ENCODE measurements around the gene GRK3. TPM values are rescaled to one million over a fixed set of nuclear protein-coding genes. Genes with fewer than 3 reads are reported as not detected.
A peak's percentile ranks its signal among the peaks of the same experiment; 100 is the strongest.
"Not testable (repeated sequence)": the region's sequence is repeated elsewhere in the genome, so short reads cannot be mapped to it uniquely, and the experiment has no call there.

Gene GRK3
- total RNA-seq, 1 donor from 2014 or later, result 4.3 TPM

DNA sequence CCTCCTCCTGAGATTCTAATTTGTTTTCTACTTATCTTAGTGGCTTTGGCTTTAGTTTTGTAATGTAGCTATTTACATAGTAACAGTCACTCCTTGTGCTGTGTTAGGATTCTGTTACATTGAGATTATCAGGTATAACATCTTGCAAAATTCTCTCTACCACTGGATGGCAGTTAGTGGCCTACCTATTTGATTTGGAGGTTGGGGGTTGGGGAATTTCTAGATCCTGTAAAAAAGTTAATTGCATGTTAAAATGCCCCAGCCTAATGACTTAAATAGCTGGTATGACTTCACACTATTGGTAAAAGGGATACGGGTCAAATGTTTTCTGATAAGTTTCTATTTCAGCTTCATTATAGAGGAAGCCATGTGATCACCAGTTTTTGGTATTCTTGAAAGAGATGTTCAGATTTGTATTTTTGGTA lies 2.8 kb downstream of the GRK3 start:
- intact Hi-C loops (cut with micrococcal nuclease), result no loop called here
- DNase-seq (no peak), ATAC-seq (no peak)

DNA sequence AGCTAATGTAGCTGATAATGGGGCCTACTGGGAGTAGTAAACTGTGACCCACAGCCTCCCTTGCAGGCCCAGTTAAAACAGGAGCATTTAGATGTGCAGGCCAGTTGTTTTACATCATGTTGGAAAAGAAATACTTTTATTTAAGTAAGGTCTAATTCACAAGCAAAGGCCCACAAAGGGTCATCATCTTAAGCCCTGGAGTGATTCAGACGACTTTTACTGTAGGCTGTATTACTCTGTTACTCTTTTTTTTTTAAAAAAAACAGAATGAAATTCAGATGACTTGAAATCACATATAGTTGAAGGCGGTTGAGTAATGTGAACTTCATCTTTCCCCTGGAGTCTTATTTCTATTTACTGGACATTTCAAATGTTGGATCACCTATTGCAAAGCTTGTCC lies 3.6 kb downstream of the GRK3 start:
- DNase-seq; intact Hi-C loops (cut with micrococcal nuclease); ATAC-seq: not testable (repeated sequence)

- intact Hi-C loops (cut with micrococcal nuclease), result no loop called here
These were observed 4.9 kb downstream of the GRK3 start for GRCh38 chr22:25569361-25569760.

DNA sequence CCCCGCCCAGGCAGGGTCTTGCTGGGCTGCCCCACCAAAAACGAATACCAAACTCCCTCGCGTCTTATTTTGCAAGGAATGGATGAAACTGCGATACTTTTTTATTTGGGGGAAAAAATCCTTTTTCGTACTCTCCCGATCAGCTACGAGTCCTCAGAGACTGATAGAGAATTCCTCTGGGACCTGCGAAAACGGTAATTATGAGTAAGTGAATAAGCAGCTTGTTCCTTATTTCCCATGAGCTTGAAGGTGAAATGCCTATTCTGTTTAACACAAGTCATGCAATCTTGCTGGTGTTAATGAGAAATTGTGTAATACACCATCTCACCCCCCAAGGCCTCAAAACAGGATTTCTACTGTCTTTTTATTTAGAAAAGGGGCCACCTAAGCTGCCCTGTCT lies 5.5 kb downstream of the GRK3 start:
- no peak for ATAC-seq
- intact Hi-C loops (cut with micrococcal nuclease), result no loop called here
- no peak for DNase-seq

More at GRCh38 chr22:25569361-25569760, 4.9 kb downstream of the GRK3 start:
- DNase-seq (no peak), ATAC-seq (no peak)

GRCh38 chr22:25570486-25570885 lies 6.0 kb downstream of the GRK3 start:
- ATAC-seq, result no peak
- intact Hi-C loops (cut with micrococcal nuclease), result no loop called here
- no peak for DNase-seq

DNA sequence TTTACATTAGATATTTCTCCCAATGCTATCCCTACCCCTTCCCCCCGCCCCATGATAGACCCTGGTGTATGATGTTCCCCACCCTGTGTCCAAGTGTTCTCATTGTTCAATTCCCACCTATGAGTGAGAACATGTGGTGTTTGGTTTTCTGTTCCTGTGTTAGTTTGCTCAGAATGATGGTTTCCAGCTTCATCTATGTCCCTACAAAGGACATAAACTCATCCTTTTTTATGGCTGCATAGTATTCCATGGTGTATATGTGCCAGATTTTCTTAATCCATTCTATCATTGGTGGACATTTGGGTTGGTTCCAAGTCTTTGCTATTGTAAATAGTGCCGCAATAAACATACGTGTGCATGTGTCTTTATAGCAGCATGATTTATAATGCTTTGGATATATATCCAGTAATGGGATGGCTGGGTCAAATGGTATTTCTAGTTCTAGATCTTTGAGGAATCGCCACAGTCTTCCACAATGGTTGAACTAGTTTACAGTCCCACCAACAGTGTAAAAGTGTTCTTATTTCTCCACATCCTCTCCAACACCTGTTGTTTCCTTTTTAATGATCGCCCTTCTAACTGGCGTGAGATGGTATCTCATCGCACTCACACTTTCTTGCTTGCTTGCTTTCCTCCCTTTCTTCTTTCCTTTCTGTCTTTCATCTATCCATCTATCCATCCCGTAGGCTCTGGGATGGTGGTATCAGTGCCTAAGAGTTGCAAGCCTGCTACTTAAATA lies 7.7 kb downstream of the GRK3 start:
- DNase-seq; ATAC-seq; intact Hi-C loops (cut with micrococcal nuclease): not testable (repeated sequence)

- ATAC-seq (no peak), DNase-seq (no peak)
- intact Hi-C loops (cut with micrococcal nuclease), result no loop called here
These were observed 8.3 kb downstream of the GRK3 start for GRCh38 chr22:25572708-25573171.

- ATAC-seq (no peak), DNase-seq (no peak)
- intact Hi-C loops (cut with micrococcal nuclease), result no loop called here
These were observed 9.4 kb downstream of the GRK3 start for GRCh38 chr22:25573841-25574240.

- intact Hi-C loops (cut with micrococcal nuclease), result no loop called here
- ATAC-seq (no peak), DNase-seq (no peak)
These were observed 10.3 kb downstream of the GRK3 start for GRCh38 chr22:25574736-25575135.

GRCh38 chr22:25575674-25576392 lies 11.4 kb downstream of the GRK3 start:
- DNase-seq; ATAC-seq; intact Hi-C loops (cut with micrococcal nuclease): not testable (repeated sequence)

GRCh38 chr22:25581452-25581851 lies 17.0 kb downstream of the GRK3 start:
- ATAC-seq; intact Hi-C loops (cut with micrococcal nuclease); DNase-seq: not testable (repeated sequence)

DNA sequence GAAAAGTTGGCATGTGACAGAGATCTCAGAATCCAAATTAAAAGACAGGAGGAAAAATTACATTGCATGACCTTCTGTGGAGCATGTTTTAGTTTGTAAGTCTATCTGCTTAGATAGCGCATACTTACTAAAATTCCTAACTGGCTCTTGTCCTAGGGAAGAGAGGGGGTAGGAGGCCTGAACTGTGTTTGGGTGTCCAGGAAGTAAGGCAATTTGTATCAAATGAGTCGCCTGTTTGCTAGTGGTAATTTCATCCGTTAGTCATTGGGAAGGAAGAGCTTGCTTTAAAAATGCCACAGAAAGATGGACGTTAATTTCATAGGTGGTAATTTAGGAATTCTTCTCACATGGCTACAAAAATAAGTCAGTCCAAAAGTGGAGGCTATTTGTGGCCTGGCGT lies 18.5 kb downstream of the GRK3 start:
- ATAC-seq (no peak), DNase-seq (no peak)
- intact Hi-C loops (cut with micrococcal nuclease), result no loop called here

GRCh38 chr22:25584993-25585392 lies 20.5 kb downstream of the GRK3 start:
- peak; percentile 18 for ATAC-seq
- intact Hi-C loops (cut with micrococcal nuclease); DNase-seq: not testable (repeated sequence)

DNA sequence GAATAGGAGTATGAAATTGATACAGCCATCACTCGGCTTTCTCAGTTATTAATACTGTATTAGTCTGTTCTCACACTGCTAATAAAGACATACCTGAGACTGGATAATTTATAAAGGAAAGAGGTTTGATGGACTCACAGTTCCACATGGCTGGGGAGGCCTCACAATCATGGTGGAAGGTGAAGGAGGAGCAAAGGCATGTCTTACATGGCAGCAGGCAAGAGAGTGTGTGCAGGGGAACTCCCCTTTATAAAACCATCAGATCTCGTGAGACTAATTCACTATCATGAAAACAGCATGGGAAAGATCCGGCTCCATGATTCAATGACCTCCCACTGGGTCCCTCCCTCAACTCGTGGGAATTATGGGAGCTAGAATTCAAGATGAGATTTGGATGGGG lies 25.2 kb downstream of the GRK3 start:
- DNase-seq; ATAC-seq; intact Hi-C loops (cut with micrococcal nuclease): not testable (repeated sequence)

DNA sequence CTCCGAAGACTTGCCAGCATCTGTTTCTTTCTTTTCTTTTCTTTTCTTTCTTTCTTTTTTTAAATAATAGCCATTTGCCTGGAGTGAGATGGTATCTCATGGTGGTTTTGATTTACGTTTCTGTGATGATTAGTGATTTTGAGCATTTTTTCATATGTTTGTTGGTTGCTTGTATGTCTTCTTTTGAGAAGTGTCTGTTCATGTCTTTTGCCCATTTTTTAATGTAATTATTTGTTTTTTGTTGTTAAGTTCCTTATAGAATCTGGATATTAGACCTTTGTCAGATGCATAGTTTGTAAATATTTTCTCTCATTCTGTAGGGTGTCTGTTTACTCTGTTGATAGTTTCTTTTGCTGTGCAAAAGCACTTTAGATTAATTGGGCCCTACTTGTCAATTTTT lies 28.8 kb downstream of the GRK3 start:
- intact Hi-C loops (cut with micrococcal nuclease); DNase-seq; ATAC-seq: not testable (repeated sequence)

GRCh38 chr22:25598609-25599008 lies 34.1 kb downstream of the GRK3 start:
- intact Hi-C loops (cut with micrococcal nuclease), result no loop called here
- DNase-seq (no peak), ATAC-seq (no peak)

DNA sequence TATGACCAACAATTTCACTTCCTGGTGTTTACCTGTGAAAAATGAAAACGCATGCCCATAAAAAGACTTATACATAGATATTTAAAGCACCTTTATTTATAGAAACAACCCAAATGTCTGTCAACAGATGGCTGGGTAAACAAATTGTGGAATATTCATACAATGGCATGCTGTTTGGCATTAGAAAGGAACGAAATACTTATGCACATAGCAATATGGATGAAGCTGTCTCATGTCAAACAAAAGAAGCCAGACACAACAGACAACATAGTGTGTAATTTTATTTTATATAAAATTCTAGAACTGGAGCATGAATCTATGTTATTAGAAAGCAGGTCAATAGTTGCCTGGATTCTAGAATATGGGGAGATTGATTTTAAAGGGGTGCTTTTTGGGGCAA lies 38.0 kb downstream of the GRK3 start:
- intact Hi-C loops (cut with micrococcal nuclease), result no loop called here

DNA sequence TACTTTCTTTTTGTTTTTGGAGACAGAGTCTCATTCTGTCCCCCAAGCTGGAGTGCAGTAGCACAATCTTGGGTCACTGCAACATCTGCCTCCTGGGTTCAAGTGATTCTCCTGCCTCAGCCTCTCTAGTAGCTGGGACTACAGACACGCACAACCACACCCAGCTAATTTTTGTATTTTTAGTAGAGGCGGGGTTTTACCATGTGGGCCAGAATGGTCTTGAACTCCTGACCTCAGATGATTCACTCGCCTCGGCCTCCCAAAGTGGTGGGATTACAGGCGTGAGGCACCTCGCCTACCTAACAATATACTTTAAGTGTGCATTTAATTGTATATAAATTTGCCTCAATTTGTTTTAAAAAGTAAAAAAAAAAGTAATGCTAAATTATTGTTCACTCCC lies 38.4 kb downstream of the GRK3 start:
- no peak for DNase-seq
- intact Hi-C loops (cut with micrococcal nuclease), result no loop called here
- ATAC-seq, result no peak

More for the DNA sequence above, 38.0 kb downstream of the GRK3 start:
- ATAC-seq (no peak), DNase-seq (no peak)

DNA sequence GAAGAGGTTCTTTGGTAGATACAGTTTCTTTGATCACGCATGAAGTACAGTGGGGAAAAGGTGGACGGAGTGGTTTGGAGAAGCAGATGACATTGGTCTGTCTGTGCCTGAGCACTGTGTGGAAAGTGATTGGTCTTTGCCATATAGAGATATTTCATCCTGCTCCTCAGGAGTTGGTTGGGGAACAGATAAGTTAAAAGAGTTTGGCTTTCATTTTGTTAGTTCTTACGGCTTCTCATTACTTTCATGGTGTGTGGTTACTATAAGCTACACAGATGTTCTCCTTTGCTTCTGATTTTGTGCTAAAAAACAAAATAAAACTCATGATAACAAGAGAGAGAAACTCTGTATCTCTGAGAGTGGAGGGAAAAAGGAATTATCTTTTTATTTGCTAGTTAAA lies 40.7 kb downstream of the GRK3 start:
- DNase-seq; intact Hi-C loops (cut with micrococcal nuclease); ATAC-seq: not testable (repeated sequence)

DNA sequence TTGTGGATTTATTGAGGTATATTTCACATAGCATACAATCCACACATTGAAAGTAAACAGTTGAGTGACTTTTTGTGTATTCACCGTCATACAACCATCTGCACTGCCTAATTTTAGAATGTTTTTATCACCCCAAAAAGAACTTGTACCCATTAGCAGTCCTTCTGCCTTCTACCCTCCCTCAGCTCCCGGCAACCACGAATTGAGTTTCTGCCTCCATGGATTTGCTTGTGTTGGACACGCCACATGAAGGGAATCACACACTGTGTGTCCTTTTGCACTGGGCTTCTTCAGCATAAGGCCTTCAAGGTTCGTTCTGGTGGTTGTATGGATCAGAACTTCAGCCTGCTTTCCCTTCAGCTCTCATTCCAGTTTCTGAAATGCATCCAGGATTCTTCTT lies 41.1 kb downstream of the GRK3 start:
- ATAC-seq; DNase-seq; intact Hi-C loops (cut with micrococcal nuclease): not testable (repeated sequence)
